Activated naive CD8-positive, alpha-beta T cell treated with anti-CD3 and anti-CD28 coated beads, Interleukin-2, amount 10 ng/mL, durations not matched to agents 7 days and 5 days (primary cell): ENCODE data around the gene ADD2. TPM values are rescaled to one million over a fixed set of nuclear protein-coding genes. Genes with fewer than 3 reads are reported as not detected.

ENCODE experiments used
- ATAC-seq: fragments of 150-1000 bp; cut with Tn5 transposase; one replicate; pipeline ENCODE4 v1.10.0; 2021; ENCODE audit warnings: low read depth, moderate library complexity
- POLR2A ChIA-PET: fragments of 350-600 bp; sonication (Branson Sonifier 250); formaldehyde crosslinking; loops from one replicate; lab custom pipeline; 2021; ENCODE audit warnings: antibody characterized with exemption; lab: Charles Lee
- DNase-seq: peaks from one replicate; pipeline ENCODE4 v3.0.0; 2021
- H3K27ac Mint-ChIP-seq: one replicate; pipeline ENCODE4 v1.8.0; 2022; ENCODE audit warnings: mild to moderate bottlenecking, mixed read lengths
- H3K27me3 Mint-ChIP-seq: one replicate; pipeline ENCODE4 v1.8.0; 2022; ENCODE audit warnings: mild to moderate bottlenecking, moderate library complexity, mixed read lengths
- H3K36me3 Mint-ChIP-seq: one replicate; pipeline ENCODE4 v1.8.0; 2021; ENCODE audit warnings: mild to moderate bottlenecking, mixed read lengths
- H3K4me1 Mint-ChIP-seq: one replicate; pipeline ENCODE4 v1.8.0; 2021; ENCODE audit warnings: mixed read lengths
- H3K4me3 Mint-ChIP-seq: one replicate; pipeline ENCODE4 v1.8.0; 2022; ENCODE audit warnings: mild to moderate bottlenecking, moderate library complexity, mixed read lengths
- H3K9me3 Mint-ChIP-seq: one replicate; pipeline ENCODE4 v1.8.0; 2021; ENCODE audit warnings: mixed read lengths
- total RNA-seq, 2 experiments: library from RNA; stranded (reverse); gene quantifications; one replicate each; pipeline ENCODE4 v1.2.3, GENCODE V29; 2021

ADD2 gene
- total RNA-seq, 2 experiments from 2014 or later, result 20.9 to 25.7 TPM

DNA sequence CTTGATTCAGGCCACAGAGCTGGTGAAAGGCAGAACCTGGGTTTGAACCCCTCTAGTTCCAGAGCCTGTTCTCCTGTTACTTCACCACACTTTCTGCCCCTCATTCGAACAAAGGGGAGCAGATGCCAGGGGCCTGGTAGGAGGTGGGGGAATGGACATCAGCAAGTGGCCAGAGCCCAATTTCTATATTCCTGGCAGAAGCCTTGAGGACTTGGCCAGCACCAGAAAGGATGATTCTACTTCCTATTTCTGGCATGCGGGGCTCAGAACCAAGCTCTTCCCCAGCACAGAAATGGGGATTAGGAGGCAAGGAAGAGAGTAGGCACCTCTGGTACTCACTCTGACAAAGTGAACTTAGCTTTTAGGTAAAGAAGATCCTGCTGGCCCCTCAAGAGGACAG, 49.3 kb downstream of the ADD2 start:
- POLR2A ChIA-PET, result no interaction called here
- Mint-ChIP-seq H3K4me3 (no peak overlapping the region), H3K27me3 (no peaks in the 10 kb centered on the region), H3K9me3 (no peaks in the 10 kb centered on the region), H3K27ac (no peak overlapping the region), H3K36me3 (no peaks in the 10 kb centered on the region), H3K4me1 (peaks cover 5% of the 10 kb centered on the region)
- ATAC-seq (no peak), DNase-seq (no peak)

DNA sequence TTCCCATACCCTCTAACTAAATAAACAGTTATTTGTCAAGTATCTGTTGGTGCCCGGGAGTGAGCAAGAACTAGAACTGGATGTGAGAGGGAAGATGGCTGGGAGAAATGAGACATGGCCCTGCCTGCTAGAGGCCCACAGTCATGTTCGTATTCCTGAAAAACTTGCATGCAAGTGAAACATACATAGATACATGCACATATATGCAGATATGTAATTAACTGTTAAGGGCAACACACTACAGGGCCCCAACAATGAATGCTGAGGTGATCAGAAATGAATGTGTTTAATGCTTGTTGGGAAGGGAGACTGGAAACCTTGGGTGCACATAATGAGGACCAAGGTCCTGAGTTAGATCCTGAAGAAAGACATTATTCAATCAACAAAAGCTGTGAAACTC, 49.8 kb downstream of the ADD2 start:
- Mint-ChIP-seq H3K27me3 (no peaks in the 10 kb centered on the region), H3K9me3 (no peaks in the 10 kb centered on the region), H3K36me3 (no peaks in the 10 kb centered on the region), H3K4me1 (peaks cover 5% of the 10 kb centered on the region), H3K27ac (no peak overlapping the region), H3K4me3 (no peak overlapping the region)
- POLR2A ChIA-PET, result no interaction called here
- no peak for DNase-seq
- ATAC-seq, result no peak

DNA sequence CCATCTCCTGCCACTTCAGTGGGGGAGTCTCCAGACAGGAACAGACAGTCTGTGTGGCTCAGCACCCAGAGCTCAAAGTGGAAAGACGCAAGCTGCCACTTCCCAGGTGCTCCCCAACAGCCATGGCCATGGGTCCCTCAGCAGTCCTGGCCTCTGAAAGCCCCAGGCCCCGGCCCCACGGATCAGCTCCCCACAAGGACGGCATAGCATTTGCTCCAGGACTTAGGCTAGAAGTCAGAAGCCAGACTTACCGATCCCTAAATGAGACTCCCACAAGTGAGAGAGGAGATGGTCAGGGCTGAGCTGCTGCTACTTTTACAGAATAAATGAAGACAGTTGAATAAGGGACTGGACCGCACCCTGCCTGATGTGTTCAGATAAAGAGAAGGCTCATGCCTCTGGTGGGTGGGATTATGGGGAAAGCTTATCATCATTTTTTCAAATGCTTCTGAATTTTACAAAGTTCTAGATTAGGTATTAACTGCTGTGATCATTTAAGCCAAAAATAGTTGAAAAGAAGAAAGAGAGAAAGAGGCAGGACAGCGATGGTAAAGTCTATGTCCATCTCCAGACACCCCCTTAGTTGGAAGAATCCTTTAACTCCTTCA, 50.5 kb downstream of the ADD2 start:
- Mint-ChIP-seq H3K4me1 (peaks cover 5% of the 10 kb centered on the region), H3K9me3 (no peaks in the 10 kb centered on the region), H3K36me3 (no peaks in the 10 kb centered on the region), H3K27ac (no peak overlapping the region), H3K4me3 (no peak overlapping the region), H3K27me3 (no peaks in the 10 kb centered on the region)
- ATAC-seq (no peak), DNase-seq (no peak)
- POLR2A ChIA-PET, result no interaction called here

DNA sequence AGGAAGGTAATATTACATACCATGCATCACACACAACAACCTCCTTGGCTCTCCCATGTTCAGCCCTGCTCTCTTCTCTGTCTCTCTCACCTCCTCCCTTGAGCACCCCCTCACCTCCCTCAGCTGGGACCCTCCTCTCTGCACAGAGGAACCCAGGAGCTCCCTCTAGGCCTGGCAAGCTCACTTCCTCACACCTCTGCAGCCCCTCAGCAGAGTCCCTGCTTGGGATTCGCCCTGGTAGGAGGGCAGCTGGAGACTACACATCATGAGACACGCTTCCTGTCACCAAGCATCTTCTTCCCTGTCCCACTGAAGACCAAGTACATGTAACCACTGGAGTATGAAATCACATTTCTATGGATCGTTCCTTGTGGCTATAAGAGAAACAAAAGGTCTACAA, 51.0 kb downstream of the ADD2 start:
- Mint-ChIP-seq H3K36me3 (no peaks in the 10 kb centered on the region), H3K4me1 (peaks cover 5% of the 10 kb centered on the region), H3K4me3 (no peak overlapping the region), H3K27ac (no peak overlapping the region), H3K27me3 (no peaks in the 10 kb centered on the region), H3K9me3 (no peaks in the 10 kb centered on the region)
- ATAC-seq (no peak), DNase-seq (no peak)
- POLR2A ChIA-PET, result no interaction called here

DNA sequence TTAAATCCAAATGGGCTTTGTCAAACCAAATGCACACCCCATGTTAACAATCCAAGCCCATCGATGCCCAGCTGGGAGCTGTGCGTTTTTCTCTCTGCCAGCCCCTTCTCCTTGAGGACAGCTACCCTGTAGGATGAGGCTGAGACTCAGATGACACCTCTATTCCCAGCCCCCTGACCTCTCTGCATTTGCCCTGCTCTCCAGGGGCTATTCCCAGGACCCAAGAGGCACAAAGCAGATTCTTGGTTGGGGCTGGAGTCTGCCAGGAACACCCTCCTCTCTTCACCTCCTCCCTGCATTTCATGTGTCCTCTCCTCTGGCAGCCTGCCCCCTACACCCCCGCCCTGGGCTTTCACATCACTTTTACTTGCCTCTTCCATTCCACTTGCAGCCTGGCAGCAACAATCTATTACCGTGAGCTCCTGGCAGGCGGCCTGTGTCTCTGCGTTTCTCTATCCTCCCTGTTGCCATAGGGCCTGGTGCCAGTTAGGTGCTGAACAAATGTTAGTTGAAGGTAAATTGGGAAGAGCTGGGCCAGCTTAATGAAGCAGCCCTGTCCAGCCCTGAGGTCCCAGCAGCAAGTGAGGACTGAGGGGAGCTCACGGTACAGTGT, 51.8 kb downstream of the ADD2 start:
- no peak for ATAC-seq
- DNase-seq, result no peak
- POLR2A ChIA-PET, result no interaction called here
- H3K9me3 Mint-ChIP-seq, result no peaks in the 10 kb centered on the region
- peaks cover 5% of the 10 kb centered on the region for H3K4me1 Mint-ChIP-seq
- H3K27me3 Mint-ChIP-seq, result no peaks in the 10 kb centered on the region
- no peaks in the 10 kb centered on the region for H3K36me3 Mint-ChIP-seq
- H3K27ac Mint-ChIP-seq, result no peak overlapping the region
- H3K4me3 Mint-ChIP-seq, result no peak overlapping the region

DNA sequence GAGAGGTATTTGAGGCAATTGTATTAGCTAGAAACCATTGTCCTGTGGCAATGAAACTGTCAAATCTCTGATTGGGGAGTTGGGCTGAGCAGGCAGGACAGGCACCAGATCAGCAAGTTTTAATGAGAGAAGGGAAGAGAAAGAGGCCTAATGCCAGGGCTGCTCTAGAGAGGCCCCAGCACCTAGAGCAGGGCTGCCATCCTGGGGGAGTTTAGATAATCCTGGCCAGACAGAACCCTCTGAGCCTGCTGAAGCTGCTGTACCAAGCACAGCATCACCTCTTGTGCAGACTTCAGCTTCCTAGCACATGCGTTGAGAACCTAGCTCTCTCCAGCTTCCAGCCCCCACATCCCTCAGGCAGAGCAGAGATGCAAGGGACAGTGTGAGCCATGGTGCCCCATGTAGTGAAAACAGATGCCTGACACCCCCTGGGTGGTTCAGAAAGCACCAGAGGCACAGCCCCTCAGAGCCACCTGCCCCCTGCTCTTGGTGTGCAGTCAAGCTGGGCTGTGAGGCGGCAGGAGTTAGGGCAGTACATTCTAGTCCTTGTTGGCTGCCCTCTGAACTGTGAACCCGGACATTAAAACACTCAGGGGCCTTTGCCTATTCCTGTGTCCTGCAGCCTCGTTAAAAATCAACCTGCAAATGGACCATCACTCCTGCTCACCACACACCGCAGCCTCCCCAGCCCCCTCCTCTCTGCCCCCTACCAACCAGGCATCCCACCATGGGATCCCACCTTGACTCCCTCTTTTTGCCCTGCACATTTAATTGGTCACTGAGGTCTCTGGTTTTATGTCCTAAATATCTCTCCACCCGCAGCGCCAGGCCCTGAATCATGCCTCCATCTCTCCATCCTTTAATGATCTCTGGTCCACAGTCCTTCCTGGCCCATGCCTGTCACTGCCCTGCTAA, 52.7 kb downstream of the ADD2 start:
- H3K36me3 Mint-ChIP-seq, result no peaks in the 10 kb centered on the region
- DNase-seq, result no peak
- no peaks in the 10 kb centered on the region for H3K9me3 Mint-ChIP-seq
- H3K4me3 Mint-ChIP-seq, result no peak overlapping the region
- H3K27me3 Mint-ChIP-seq, result no peaks in the 10 kb centered on the region
- H3K4me1 Mint-ChIP-seq, result peaks cover 5% of the 10 kb centered on the region
- H3K27ac Mint-ChIP-seq, result no peak overlapping the region
- POLR2A ChIA-PET, result no interaction called here
- ATAC-seq, result no peak

DNA sequence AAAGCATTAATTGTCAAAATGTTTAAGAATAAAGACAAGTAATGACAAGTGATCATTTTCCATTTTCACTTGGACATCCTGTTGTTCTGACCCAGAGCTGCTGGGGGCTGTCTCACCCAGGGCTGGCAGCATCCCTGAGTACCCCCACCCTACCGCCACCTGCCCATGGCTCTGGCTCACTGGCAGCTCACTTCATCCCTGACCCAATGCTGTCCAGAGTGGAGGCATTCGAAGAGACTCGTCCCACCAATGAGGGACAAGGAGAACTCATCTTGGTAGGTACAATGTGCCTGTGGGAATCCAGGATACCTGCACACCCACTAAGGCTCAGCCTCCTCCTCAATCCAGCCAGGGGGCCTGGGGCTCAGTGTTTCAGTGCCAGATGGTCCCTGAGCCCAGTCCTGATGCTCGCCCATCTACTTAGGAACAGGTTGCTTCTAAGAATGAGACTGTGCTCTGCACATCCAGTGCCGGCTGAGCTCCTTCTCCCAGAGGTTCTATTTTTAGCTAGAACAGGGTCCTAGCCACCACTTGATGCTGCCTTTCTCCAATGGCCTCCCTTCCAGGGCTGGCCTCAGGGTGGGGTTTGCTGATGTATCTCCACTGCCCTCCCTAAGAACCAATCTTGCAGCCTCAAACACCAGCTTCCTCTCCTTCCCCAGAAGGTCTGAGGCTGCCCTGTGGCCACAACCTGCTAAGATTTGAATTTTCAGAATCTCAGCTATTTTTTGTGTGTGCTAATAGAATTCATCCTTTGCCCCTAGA, 53.7 kb downstream of the ADD2 start:
- Mint-ChIP-seq H3K27ac (no peak overlapping the region), H3K4me3 (no peak overlapping the region), H3K27me3 (no peaks in the 10 kb centered on the region), H3K36me3 (peaks cover 3% of the 10 kb centered on the region), H3K9me3 (no peaks in the 10 kb centered on the region), H3K4me1 (peaks cover 5% of the 10 kb centered on the region)
- POLR2A ChIA-PET, result no interaction called here
- DNase-seq (no peak), ATAC-seq (no peak)

DNA sequence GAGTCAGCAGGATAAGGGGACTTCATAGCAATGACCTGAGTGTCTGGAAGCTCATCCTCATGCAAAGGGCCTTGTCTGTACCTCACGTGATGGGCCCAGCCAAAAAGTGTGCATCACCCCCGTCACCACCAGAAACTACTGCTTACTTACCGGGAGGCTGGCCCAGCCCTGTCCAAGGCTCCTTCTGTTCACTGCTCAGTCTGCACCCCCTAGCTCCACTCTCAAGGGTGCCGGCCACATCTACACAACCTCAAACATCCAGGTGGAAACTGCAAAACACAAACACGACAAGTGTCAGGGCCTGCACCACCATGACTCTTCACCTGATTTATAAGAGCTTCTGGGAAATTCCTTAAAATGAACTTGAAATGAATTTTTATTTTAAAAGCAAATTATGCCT, 55.1 kb downstream of the ADD2 start:
- Mint-ChIP-seq H3K4me3 (no peak overlapping the region), H3K9me3 (no peaks in the 10 kb centered on the region), H3K27ac (no peak overlapping the region), H3K27me3 (no peaks in the 10 kb centered on the region), H3K36me3 (peaks cover 3% of the 10 kb centered on the region), H3K4me1 (peaks cover 5% of the 10 kb centered on the region)
- POLR2A ChIA-PET, result no interaction called here
- ATAC-seq, result no peak
- DNase-seq, result no peak

DNA sequence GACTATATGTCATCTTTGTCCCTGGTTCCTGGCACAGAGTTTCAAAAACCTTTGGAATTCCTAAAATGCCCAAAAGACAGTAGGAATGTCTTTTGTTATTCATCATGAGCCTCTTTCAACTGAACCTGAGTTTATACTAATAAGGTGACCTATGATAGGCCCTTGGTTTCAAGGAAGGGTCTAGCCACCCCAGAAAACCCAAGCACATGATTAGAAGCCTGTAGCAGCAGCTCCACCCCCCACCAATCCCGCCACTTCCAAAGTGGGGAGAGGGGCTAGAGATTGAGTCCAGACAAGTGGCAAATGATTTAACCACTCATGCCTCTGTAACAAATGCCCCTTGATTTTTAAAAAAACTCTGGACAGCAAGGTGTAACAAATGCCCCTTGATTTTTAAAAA, 56.8 kb downstream of the ADD2 start:
- POLR2A ChIA-PET, result no interaction called here
- Mint-ChIP-seq H3K9me3 (no peaks in the 10 kb centered on the region), H3K4me1 (peaks cover 5% of the 10 kb centered on the region), H3K27me3 (no peaks in the 10 kb centered on the region), H3K4me3 (no peak overlapping the region), H3K27ac (no peak overlapping the region), H3K36me3 (peaks cover 3% of the 10 kb centered on the region)
- DNase-seq (no peak), ATAC-seq (no peak)

DNA sequence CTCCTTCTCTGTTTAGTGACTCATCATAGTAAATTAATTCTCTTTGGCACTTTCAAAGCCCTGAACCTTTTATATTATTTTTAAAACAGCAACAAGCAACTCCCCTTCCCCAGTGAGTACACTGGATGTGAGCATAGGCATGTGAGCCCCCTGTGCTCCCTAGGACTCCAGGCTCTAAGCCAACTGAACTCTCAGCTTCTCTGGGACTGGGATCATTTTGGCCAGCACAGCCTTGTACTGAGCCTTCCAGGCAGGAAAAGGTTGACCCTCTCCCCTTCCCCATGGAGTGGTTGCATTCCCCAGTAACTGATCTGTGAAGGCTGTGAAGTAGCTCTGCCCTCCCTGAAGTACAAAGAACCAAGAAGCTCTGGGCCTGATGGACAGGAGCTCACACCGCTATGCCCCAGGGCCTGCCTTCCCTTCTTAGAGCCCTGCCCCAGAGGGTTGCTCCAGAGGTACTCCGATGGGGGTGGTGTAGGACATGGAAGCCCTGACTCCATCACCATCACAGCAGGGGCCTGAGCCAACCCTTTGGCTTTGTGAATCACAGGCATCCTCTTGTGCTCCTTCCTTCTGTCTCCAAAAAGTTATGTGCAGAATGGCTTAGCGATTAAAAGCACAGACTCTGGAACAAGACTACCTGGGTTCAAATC, 57.8 kb downstream of the ADD2 start:
- ATAC-seq, result no peak

DNA sequence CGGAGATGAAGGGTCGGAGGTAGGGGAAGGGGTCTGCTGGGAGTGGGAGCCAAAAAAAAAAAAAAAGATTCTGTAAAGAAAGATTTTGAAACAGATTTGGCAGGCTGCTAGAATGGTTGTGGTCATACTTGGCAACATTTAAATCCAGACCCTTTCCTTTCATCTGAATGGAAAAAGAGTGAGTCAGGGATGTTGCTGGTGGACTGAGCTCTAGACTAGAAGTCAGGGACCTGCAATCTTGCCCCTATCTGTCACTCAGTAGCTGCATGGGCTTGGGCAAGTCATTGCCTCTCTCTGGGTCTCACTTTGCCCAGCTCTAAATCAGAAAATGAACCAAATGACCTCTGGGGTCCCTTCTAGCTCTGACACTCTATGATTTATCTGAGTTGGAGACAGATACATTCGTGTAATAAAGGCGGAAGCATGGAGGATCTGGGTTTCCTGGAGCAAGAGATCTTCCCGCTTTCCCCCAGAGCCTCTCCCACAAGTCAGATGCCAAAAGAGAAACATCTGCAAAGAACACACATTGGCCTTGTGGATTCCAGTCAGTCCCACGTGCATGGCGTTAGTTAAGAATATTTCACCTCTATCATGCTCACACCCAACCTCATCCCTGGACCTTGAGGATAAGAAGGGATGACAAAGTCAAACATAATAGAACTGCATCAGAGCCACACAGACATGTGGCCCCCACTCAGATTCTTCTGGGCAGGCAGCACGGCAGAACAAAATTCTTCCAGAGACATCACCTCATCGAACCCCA, 58.5 kb downstream of the ADD2 start:
- H3K36me3 Mint-ChIP-seq, result peaks cover 3% of the 10 kb centered on the region
- DNase-seq, result no peak
- no peaks in the 10 kb centered on the region for H3K9me3 Mint-ChIP-seq
- ATAC-seq, result no peak
- no peak overlapping the region for H3K4me3 Mint-ChIP-seq
- no peak overlapping the region for H3K27ac Mint-ChIP-seq
- no peaks in the 10 kb centered on the region for H3K27me3 Mint-ChIP-seq
- no peaks in the 10 kb centered on the region for H3K4me1 Mint-ChIP-seq
- POLR2A ChIA-PET, result no interaction called here

More for the DNA sequence above, 57.8 kb downstream of the ADD2 start:
- peaks cover 3% of the 10 kb centered on the region for H3K36me3 Mint-ChIP-seq
- H3K27ac Mint-ChIP-seq, result no peak overlapping the region
- DNase-seq, result no peak
- H3K27me3 Mint-ChIP-seq, result no peaks in the 10 kb centered on the region
- POLR2A ChIA-PET, result no interaction called here
- H3K4me1 Mint-ChIP-seq, result peaks cover 5% of the 10 kb centered on the region
- no peak overlapping the region for H3K4me3 Mint-ChIP-seq
- H3K9me3 Mint-ChIP-seq, result no peaks in the 10 kb centered on the region

DNA sequence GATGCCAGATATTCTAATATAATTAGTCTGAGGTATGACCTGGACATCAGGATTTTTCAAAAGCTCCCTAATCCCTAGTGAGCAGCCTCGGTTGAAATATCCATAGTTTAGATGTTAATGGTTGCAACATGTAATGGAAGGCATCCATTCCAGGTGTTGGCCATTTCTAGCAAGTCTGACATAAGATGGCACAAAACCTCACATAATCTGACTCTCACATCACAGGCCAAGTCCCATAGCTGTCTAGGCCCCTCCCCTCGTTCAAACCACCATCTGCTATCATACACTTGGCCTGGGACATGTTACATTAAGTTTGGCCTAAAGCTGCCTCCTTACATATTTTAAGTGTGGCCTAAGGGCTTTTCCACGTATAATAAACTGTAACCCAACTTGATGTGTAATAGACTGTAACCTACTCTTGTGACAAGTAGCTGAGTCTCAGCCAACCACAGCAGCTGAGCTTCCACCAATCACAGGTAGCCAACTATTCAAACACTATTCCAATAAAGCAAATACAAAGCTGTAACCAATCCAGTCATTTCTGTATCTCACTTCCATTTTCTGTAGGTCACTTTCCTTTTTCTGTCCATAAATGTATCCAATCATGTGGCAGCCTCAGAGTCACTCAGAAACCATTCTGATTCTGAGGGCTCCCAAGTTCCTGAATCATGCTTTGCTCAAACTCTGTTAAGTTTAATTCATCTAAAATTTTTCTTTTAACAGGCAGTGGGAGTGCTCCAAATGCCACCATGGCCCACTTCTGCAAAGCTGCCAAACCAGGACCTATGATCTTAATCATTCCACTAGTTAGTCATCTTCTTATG, 59.4 kb downstream of the ADD2 start:
- peaks cover 3% of the 10 kb centered on the region for H3K36me3 Mint-ChIP-seq
- no peaks in the 10 kb centered on the region for H3K9me3 Mint-ChIP-seq
- H3K27me3 Mint-ChIP-seq, result no peaks in the 10 kb centered on the region
- DNase-seq, result no peak
- no peak overlapping the region for H3K4me3 Mint-ChIP-seq
- no peak overlapping the region for H3K27ac Mint-ChIP-seq
- H3K4me1 Mint-ChIP-seq, result no peaks in the 10 kb centered on the region
- POLR2A ChIA-PET, result no interaction called here
- no peak for ATAC-seq
